Ammon's horn (tissue), 1 donor: ENCODE measurements around the gene AFAP1.

Experiments used
- DNase-seq: peaks from one replicate; pipeline ENCODE4 v3.0.0-alpha.2; 2016; ENCODE audit warnings: low spot score

Gene AFAP1

DNA sequence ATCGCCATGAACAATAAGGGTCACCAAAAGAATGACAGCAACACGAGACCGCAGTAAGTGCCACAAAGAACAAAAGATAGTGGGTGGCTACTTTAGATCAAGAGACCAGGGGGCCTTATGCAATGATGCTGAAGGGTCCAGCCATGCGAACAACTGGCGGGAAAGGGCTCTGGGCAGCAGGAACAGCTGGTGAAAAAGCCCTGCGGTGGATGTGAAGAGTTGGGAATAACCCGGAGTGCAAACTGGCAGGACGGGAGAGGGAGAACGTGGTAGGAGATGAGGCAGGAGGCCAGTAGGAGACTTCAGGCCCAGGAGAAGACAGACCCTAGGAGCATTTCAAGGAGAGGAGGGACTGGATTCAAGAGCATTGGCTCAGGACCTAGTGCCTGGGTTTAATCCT, 120.2 kb downstream of the AFAP1 start:
- DNase-seq = no peak

DNA sequence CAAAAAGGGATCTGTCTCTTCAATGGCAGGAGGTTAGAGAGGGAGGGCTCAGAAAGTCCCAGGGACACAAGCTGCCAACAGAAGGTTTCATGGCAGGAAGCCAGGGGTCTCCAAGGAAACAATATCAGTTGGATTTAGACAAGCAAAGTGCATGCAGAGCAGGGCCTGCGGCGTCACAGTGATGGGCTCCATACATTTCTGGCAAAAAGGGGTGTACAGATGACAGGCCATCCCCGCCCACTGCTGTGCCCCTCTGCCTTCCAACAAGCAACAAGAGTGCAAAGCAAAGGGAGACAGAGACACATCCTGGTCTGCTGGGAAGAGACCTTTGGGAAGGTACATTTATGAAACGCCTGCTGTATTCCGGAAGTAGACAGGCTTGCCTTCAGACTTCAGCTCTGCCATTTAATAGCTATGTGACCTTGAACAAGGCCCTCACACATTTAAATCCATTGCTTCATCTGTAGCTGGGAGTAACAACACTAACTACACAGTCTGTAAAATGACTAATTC, 121.2 kb downstream of the AFAP1 start:
- DNase-seq = no peak

DNA sequence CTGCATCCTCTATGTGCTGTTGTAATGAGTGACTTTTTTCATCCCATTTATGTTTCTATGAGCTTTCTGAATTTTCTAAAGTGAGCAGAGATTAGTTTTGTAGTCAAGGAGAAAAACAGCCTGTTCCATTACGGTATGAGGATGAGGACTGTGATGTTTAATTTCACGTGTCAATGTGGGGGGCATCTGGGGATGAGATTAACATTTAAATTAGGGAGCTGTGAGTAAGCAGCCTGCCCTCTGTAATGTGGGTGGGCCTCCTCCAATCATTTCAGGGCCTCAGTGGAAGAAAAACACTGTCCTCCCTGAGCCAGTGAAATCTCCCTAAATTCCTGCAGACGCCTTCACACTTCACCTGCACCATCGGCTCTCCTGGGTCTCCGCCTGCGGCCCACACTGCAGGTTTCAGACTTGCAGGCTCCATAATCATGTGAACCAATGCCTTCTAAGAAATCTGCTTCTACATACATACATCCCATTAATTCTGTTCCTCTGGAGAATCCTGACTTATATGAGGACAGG, 121.7 kb downstream of the AFAP1 start:
- no peak for DNase-seq

- no peak for DNase-seq
These were observed 122.9 kb downstream of the AFAP1 start for GRCh38 chr4:7816771-7817170.

- no peak for DNase-seq
These were observed 123.7 kb downstream of the AFAP1 start for GRCh38 chr4:7815981-7816380.

DNA sequence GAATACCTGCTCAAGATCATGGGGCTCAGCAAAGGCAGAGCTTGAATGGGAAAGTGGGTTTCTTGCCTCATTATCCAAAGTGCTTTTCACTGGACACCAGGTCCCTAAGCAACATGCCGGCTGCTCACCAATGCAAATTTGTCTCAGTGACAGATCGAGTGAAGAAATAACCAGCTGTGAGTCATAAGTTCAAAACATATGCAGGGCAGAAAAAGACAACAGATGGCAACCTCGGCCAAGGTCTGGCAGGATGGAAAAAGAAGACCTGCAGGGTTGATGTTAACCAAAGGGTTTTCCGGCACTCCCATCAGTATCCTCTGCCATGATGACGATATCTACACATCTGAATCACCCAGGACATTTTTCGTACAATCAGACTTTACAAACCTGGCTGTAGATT, 124.1 kb downstream of the AFAP1 start:
- no peak for DNase-seq

- DNase-seq = no peak
These were observed 125.2 kb downstream of the AFAP1 start for GRCh38 chr4:7814451-7814850.

GRCh38 chr4:7813674-7814073, 126.0 kb downstream of the AFAP1 start:
- DNase-seq = no peak

- no peak for DNase-seq
These were observed 126.7 kb downstream of the AFAP1 start for GRCh38 chr4:7812921-7813320.

- DNase-seq = no peak
These were observed 127.3 kb downstream of the AFAP1 start for GRCh38 chr4:7812231-7812857.

DNA sequence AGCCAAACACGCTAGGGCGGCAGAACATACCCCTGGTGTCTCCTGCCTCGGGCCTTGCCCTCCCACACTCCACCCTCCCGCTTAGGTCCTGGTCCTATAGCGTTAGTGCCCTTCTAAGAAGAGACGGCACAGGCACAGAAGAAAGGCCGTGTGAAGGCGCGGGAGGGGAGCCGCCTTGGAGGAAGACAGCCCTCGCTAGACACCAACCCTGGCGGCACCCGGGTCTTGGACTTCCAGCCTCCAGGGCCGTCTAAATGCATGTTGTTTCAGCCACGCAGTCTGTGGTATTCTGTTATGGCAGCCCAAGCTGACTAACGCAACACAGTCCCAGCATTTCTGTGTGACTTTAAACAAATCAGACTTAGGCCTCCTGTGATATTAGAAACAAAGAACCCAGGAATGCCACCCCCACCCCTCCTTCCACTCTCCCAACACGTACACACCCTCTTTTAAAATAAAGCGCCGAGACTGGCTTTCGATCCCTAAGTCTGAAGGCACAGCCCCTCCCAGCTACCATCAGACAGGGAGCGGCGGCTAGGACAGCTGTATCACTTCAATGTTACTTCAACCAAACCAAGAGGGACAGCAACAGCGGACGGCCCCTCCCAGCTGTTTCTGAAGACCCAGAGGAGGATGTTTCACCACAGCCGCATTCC, 128.0 kb downstream of the AFAP1 start:
- no peak for DNase-seq

DNA sequence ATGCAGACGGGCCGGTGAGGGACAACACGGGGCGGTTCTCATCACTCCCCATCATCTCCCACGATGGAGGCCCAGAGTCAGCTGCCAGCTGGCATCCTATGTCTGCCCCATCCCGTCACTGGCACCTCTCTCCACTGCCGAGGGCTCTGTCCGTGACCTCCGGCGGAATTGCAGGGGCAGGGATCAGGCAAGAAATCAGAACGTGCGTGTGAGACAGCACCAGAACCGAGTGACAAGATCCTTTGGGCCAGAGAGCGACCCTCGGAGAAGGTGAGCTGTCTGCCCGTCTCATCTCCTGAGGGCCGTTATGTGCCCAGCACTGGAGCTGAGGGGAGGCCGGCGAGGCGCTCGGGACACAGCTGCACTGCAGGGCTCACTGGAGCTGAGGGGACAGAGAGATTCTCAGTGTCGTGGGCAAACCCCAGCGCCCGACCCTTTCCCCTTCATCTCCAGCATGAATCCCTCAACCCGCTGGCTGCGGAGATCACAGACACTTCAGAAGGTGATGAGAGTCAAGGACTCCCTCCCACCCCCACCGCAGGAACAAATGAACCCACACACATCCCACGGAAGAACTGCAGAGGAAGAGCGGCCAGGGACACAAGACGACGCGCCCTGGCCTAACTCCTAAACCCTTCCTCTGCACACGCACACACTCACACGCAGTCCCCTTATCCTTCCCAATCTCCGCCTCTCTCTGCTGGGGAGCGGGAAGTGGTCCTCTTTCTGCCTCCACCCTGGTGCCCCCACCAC, 128.7 kb downstream of the AFAP1 start:
- DNase-seq = no peak

DNA sequence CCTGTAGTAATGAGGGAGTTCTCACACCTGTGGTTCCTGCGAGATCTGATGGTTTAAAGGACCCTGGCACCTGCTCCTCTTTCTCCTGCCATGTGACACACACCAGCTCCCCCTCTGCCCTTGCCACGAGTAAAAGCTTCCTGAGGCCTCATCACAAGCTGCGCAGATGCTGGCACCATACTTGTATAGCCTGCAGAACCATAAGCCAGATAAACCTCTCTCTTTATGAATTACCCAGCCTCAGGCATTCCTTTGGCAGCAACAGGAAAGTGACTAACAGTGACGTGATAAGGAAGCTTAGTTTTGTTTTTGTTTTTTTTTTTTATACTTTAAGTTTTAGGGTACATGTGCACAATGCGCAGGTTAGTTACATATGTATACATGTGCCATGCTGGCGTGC, 130.9 kb downstream of the AFAP1 start:
- DNase-seq = no peak

DNA sequence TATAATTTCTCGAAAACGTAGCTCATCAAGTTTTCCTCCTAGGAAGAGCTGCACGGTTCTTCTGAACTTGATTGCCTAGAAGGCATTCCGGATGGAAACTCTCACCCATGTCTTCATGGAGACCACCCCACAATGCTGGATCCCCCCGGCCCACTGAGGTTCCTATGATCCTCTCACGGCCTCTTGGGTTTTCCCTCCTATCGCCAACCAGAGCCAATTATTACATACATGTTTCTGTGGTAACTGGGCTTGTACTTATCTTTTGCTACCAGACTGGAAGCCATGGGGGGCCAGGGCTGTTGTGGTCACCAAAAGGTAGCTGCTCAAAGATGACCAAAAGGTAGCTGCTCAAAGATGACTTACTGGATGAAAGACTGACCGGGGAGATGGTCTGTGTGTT, 131.5 kb downstream of the AFAP1 start:
- no peak for DNase-seq

DNA sequence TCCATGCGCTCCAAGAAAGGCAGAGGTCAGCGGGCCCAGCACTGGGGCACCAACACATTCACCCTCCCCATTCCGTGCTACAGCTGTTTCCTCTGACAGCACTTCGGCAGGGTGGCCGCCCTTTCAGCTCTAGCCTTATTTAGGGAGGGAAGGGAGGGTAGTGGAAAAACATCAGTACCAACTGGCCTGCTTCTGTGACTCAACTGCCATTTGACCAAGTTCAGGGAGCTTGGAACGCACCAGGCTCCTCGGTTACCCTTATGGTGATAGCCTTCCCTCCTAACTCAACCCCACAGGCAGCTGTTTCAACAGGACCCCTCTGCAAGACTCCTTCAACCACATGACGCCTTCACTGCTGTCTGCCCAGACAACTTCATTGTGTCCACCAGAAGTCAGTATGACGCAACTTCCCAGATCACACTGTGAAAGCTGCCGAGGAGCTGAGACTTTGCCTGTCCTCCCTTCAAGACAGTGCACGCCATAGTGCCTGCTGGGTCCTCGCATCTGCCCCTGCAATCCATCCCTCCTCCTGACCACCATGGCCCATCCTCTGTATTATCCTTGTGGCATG, 132.2 kb downstream of the AFAP1 start:
- DNase-seq = no peak

DNA sequence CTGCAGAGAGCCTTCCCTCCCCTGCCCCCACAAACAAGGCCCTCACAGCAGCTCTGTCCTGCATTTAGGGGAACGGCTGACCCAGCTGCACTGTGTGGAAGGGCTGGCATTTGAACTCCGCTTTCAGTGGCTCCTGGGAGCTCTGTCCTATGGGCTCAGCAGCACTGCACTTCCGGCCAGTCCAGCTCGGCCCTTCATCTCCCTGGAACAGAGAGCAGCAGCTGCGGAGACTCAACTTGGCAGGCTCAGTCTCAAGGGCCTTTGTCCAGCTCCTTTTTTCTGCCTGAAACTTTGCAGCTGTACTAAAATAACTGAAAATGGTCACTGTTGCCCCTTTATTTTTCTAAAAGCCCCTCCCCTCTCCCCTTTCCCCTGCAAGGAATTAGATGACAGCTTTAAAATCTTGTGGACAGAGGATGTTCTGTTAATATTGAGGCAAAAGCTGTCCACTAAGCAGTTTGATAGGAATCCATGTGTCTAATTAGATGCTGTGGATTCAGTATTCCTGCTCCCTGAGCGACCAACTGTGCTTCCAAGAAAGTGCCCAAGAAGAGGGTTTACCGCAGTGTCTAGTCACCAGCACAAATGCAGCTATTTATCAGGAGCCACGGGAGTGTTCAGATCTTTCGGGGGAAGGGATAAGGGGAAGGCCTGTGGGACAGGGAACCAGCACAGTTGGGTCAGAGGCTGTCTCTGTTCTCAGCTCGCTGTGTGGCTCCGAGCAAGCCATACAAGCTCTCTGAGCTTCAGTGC, 133.1 kb downstream of the AFAP1 start:
- DNase-seq = peak; percentile 83

DNA sequence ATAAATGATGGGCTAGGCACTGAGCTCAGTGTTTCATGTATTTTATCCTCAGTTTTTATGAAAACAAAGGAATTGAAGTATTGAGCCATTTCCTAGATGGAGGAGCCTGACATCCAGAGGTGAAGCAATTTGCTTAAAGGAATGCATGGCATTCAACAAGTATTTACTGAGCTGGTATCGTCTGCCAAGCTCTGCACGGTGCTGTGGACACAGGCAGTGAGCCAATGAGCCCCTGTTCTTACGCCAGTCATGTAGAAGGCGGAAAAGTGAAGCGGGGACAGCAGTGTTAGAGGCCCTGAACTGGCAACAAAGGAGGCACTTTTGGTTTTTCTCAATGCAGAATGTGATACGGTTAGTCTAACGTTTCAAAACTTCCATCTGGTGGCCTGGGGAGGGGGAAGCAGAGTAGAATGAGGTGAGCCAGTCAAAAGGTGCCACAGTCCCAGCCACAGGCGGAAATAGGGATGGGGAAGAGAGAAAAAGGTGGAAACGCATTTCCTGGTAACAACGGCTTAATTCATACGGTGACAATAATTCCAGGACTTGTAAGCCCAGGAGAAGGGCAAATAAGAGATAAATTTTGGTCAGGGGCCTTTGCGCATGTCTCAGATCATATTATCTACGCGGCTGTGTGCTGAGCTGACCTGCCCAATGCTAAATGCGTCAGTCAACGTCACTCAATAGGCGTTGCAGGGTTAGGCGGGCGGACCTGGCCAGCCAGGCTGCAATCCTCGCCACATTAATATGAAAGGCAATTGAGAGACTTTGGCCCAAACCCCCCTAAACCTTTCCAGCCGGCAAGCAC, 133.9 kb downstream of the AFAP1 start:
- peak; percentile 57 for DNase-seq

GRCh38 chr4:7804756-7805385, 134.8 kb downstream of the AFAP1 start:
- DNase-seq = no peak

GRCh38 chr4:7803992-7804755, 135.5 kb downstream of the AFAP1 start:
- DNase-seq = peak; percentile 88

GRCh38 chr4:7803371-7803770, 136.3 kb downstream of the AFAP1 start:
- no peak for DNase-seq
